NCI-H2107 (cell line): ENCODE measurements around the gene SNX24.
A peak's percentile ranks its signal among the peaks of the same experiment; 100 is the strongest.

ENCODE experiments used
- DNase-seq: peaks from one replicate; lab custom pipeline; 2025; lab: John Stamatoyannopoulos, UW

Gene SNX24

GRCh38 chr5:122921826-122922225 is 76.4 kb downstream of the SNX24 start:
- no peak for DNase-seq

- no peak for DNase-seq
Measured at GRCh38 chr5:122924203-122924602, 78.8 kb downstream of the SNX24 start.

GRCh38 chr5:122924719-122925395 is 79.4 kb downstream of the SNX24 start:
- no peak for DNase-seq

- no peak for DNase-seq
Measured at GRCh38 chr5:122929001-122929400, 83.6 kb downstream of the SNX24 start.

GRCh38 chr5:122929980-122930379 is 84.6 kb downstream of the SNX24 start:
- no peak for DNase-seq

GRCh38 chr5:122933956-122934355 is 88.5 kb downstream of the SNX24 start:
- DNase-seq, result no peak

- no peak for DNase-seq
Measured at GRCh38 chr5:122936088-122936487, 90.7 kb downstream of the SNX24 start.

- DNase-seq, result no peak
Measured at GRCh38 chr5:122937914-122938313, 92.5 kb downstream of the SNX24 start.

- no peak for DNase-seq
Measured at GRCh38 chr5:122940890-122941289, 95.5 kb downstream of the SNX24 start.

- DNase-seq, result no peak
Measured at GRCh38 chr5:122941737-122942136, 96.3 kb downstream of the SNX24 start.

- DNase-seq, result no peak
Measured at GRCh38 chr5:122942164-122942914, 96.9 kb downstream of the SNX24 start.

- DNase-seq, result no peak
Measured at GRCh38 chr5:122943050-122943698, 97.8 kb downstream of the SNX24 start.

- no peak for DNase-seq
Measured at GRCh38 chr5:122944051-122944450, 98.6 kb downstream of the SNX24 start.

- DNase-seq, result no peak
Measured at GRCh38 chr5:122947372-122947771, 102.0 kb downstream of the SNX24 start.

- DNase-seq, result no peak
Measured at GRCh38 chr5:122947772-122948171, 102.4 kb downstream of the SNX24 start.

- no peak for DNase-seq
Measured at GRCh38 chr5:122948319-122948718, 102.9 kb downstream of the SNX24 start.

GRCh38 chr5:122951658-122952057 is 106.2 kb downstream of the SNX24 start:
- no peak for DNase-seq

GRCh38 chr5:122954719-122955118 is 109.3 kb downstream of the SNX24 start:
- no peak for DNase-seq

- DNase-seq, result no peak
Measured at GRCh38 chr5:122957457-122957856, 112.0 kb downstream of the SNX24 start.

GRCh38 chr5:122959740-122960445 is 114.5 kb downstream of the SNX24 start:
- DNase-seq, result no peak

- no peak for DNase-seq
Measured at GRCh38 chr5:122963305-122963704, 117.9 kb downstream of the SNX24 start.

GRCh38 chr5:122965111-122965510 is 119.7 kb downstream of the SNX24 start:
- peak; percentile 11 for DNase-seq
